NCI-H2171 treated with DMSO at 0.1 percent for 48 hours (cell line): ENCODE measurements around the gene ANKZF1.
"Not testable (repeated sequence)": the region's sequence is repeated elsewhere in the genome, so short reads cannot be mapped to it uniquely, and the experiment has no call there.

Experiments
- DNase-seq: peaks from one replicate; lab custom pipeline; 2025; lab: John Stamatoyannopoulos, UW

ANKZF1 gene

GRCh38 chr2:219254590-219255201, 25.1 kb downstream of the ANKZF1 start:
- no peak for DNase-seq

- not testable (repeated sequence) for DNase-seq
Measured at GRCh38 chr2:219258942-219259341, 29.3 kb downstream of the ANKZF1 start.

DNA sequence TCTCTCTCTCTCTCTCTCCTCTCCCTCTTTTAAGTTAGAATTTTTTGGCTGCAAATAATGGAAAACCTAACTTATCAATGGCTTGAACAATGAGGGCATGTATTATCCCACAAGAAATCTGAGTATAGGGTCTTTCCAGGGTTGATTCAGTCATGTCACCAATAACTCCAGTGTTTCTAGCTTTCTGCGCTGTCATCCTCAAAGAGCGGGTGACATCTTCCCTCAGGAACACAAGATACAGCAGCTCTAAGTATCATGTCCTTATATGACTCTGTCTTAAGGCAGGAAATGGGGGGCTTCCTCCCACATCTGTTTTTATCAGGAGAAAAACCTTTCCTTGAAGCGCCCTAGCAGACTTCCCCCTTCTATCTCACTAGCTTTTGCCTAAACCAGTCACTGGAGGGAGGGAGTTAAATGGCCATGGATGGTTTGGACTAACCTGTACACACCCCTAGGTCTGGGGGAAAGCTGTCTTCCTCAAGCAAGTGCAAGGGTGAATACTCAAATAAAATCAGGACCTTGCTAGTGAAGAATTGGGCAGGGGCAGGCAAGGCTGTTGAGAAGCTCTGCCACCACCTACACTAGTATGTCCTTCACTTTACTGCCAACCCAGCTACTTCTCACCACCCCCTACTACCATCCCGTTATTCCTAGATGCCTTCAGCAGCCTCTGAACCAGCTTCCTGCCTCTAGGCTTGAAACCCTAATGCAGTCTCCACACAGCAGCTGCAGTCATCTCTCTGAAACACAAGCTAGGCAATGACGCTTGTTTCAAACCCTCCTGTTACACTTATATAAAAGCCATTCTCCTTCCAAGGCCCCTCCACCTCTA, 31.6 kb downstream of the ANKZF1 start:
- no peak for DNase-seq

GRCh38 chr2:219266232-219266631, 36.6 kb downstream of the ANKZF1 start:
- no peak for DNase-seq

- DNase-seq: peak; percentile 88
Measured at GRCh38 chr2:219266886-219267285, 37.3 kb downstream of the ANKZF1 start.

DNA sequence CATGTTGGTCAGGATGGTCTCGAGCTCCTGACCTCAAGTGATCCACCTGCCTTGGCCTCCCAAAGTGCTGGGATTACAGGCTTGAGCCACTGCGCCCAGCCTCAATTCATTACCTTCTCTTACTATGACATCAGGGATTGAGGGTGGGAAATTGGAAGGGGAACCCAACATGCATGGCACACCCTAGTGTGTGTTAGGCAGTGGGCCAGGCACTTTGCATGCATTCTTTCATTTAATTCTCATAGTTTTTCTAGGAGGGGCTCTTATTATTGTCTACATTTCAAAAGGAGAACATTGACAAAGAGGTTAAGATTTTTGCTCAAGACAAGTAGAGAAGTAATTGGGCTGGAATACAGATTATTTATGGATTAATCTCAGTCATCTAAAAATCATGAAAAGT, 38.7 kb downstream of the ANKZF1 start:
- no peak for DNase-seq

- DNase-seq: peak; percentile 26
Measured at GRCh38 chr2:219269362-219270054, 39.9 kb downstream of the ANKZF1 start.

GRCh38 chr2:219270055-219270372, 40.4 kb downstream of the ANKZF1 start:
- DNase-seq: no peak

- DNase-seq: no peak
Measured at GRCh38 chr2:219271021-219271420, 41.4 kb downstream of the ANKZF1 start.

GRCh38 chr2:219272356-219272755, 42.8 kb downstream of the ANKZF1 start:
- DNase-seq: no peak

DNA sequence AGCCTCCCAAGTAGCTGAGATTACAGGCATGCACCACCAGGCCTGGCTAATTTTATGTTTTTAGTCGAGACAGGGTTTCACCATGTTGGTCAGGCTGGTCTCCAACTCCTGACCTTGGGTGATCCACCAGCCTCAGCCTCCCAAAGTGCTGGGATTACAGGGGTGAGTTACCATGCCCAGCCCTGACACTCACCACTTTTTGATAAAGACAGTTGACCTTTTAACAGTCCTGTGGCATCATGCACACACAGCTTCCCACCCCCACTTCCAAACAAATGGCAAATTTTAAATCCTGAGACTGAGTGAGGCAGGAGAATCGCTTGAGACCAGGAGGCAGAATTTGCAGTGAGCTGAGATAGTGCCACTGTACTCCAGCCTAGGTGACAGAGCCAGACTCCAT, 43.4 kb downstream of the ANKZF1 start:
- DNase-seq: no peak

- DNase-seq: no peak
Measured at GRCh38 chr2:219273937-219274336, 44.3 kb downstream of the ANKZF1 start.

DNA sequence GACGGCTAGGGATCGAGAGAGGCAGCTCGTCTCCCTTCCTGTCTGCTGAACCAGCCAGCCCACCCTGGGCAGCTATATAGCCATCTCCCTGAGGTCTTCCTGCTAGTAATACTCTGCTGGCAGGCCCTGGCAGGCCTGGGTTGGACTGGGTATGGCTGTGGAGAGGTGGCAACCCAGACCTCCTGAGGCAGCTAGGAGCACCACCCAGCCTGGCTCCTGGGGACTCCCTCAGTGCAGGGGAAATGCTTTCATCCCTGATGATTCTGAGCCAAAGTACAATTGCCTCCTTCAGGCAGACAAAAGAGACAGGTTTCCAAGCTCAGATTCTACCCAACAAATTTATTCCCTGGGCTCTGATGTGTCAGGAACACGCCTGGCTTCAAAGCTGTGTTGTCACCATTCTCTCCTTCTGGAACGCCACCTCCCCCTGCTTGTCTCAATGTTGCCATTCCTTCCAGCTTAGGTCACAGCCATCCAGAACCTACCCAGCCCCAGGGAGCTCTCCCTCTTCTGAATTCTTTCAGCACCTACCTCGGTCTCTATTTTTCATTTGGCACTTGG, 44.8 kb downstream of the ANKZF1 start:
- DNase-seq: no peak

- DNase-seq: peak; percentile 84
Measured at GRCh38 chr2:219277703-219278654, 48.4 kb downstream of the ANKZF1 start.

GRCh38 chr2:219278655-219279150, 49.1 kb downstream of the ANKZF1 start:
- DNase-seq: no peak

- peak; percentile 98 for DNase-seq
Measured at GRCh38 chr2:219279151-219279915, 49.7 kb downstream of the ANKZF1 start, which contains the start of gene DNAJB2. Gene DNAJB2 (plus strand): TSS chr2:219279366. CDS start chr2:219279834, 468 bp downstream.

DNA sequence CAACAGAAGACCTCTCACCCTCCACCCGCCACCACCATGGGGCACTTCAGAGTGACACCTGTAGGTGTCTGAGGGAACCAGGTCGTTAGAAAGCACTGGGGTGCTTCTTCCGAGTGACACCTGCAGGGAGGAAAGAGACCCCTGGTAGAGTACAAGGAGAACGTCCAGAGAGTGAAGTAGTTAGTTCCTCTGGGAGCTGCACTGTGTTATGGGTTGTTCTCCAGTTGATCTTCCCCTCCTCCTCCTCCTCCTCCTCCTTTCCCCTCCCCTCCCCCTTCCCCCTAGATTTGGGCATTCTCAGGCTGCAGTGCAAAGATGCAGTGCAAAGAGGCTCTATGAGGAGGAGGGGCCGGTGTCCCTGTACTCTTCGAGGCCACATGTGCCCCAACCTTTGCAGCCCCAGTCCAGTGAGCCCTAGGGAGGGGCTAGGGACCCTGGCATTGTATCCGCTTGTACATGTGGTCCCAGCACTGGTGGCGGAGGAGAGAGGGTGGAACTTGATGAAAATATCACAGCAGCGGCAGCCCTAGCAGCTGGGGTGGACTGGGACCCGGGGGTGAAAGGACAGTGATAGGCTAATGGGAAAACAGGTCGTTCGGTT, 50.4 kb downstream of the ANKZF1 start:
- DNase-seq: no peak

DNA sequence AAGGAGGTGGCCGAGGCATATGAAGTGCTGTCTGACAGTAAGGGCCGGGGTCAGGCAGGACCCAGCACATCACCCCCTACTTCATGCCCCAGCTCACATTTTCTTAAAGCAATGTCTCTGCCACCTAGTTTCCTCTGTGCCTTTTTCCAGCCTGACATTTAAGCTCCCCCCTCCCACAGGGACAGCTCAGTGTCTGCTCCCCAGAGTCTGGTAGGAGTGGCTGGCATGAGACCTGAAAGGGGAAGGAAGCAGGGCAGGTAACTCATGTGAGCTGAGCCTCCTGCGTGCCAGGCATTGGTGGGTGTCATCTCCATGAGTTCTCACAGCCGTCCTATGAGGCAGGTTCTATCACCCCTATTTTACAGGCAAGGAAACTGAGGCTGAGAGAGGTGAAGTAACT, 51.0 kb downstream of the ANKZF1 start:
- DNase-seq: peak; percentile 18

DNA sequence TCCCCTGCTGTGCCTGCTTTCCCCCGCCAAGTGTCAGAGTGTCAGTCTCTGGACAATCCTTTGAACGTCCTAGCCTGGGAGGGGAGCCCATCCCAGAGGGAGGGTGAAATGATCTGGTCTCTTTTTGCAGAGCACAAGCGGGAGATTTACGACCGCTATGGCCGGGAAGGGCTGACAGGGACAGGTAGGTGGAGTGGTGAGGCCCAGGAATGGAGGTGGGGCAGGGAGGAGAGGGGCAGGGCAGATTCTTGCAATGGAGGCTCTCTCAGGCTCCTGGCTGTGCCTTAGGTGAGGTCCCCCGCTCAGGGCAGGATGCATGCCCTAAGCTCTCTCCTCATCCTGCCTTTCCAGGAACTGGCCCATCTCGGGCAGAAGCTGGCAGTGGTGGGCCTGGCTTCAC, 52.0 kb downstream of the ANKZF1 start:
- DNase-seq: no peak

- DNase-seq: peak; percentile 51
Measured at GRCh38 chr2:219282375-219282774, 52.8 kb downstream of the ANKZF1 start.
